ENCODE measurements around the gene PALM2AKAP2. TPM values are rescaled to one million over a fixed set of nuclear protein-coding genes. Genes with fewer than 3 reads are reported as not detected.

Gene PALM2AKAP2
- total and polyA plus RNA-seq, 9 of the 15 experiments (the other 6 are each of a cell fraction or from before 2014, with no cell fraction given): not detected

GRCh38 chr9:109769250-109769649, 10.7 kb upstream of the PALM2AKAP2 start:
- ChIA-PET CTCF (ENCODE audit: low intra/inter-chr PET ratio) (no interaction called here), POLR2A (no interaction called here)
- ATAC-seq (no peak), FAIRE-seq (no peak), DNase-seq (ENCODE audit: extremely low read depth in 1 of 4, low spot score in 3 of 4) (no peak)
- H3K27me3 ChIP-seq (ENCODE audit: control insufficient read depth in 2 of 2, insufficient read depth in 2 of 2, low read length in 2 of 2): no peaks in the 10 kb centered on the region
- 0% methylated on average over 2 of the region's 2 CpGs for WGBS (ENCODE audit: insufficient coverage, low coverage, missing lambda C conversion rate)
- no peaks in the 10 kb centered on the region for H3K9me3 ChIP-seq (replicated peaks; ENCODE audit: control insufficient read depth, insufficient read depth, low read depth, low read length)
- in situ Hi-C loops (cut with MboI) (no loop called here), intact Hi-C loops (cut with micrococcal nuclease) (no loop called here)
- no peak overlapping the region for H3K4me3 ChIP-seq
- no peak overlapping the region for H3K27ac ChIP-seq (ENCODE audit: extremely low read depth, low read depth, low read length)
- TF ChIP-seq CBFA2T3 (IDR thresholded peaks at IDR 0.05) (no peak), DACH1 (IDR thresholded peaks at IDR 0.05; ENCODE audit: partially characterized antibody) (no peak), ZNF395 (CRISPR knock-in tag; IDR thresholded peaks at IDR 0.05) (no peak), POLR2B (IDR thresholded peaks at IDR 0.05; ENCODE audit: low read depth, partially characterized antibody) (no peak), BACH1 (tag; IDR thresholded peaks at IDR 0.05) (no peak), ARHGAP35 (IDR thresholded peaks at IDR 0.05; ENCODE audit: partially characterized antibody) (no peak), PYGO2 (tag; IDR thresholded peaks at IDR 0.05) (no peak), RBFOX2 (IDR thresholded peaks at IDR 0.05; ENCODE audit: low read depth, low read length) (no peak), NR2C2 (CRISPR knock-in tag; IDR thresholded peaks at IDR 0.05) (no peak), NR2C2 (tag; IDR thresholded peaks at IDR 0.05) (no peak), RBM17 (IDR thresholded peaks at IDR 0.05; ENCODE audit: borderline replicate concordance, low read depth, low read length) (no peak)
- TF ChIP-seq, protein P1, sequence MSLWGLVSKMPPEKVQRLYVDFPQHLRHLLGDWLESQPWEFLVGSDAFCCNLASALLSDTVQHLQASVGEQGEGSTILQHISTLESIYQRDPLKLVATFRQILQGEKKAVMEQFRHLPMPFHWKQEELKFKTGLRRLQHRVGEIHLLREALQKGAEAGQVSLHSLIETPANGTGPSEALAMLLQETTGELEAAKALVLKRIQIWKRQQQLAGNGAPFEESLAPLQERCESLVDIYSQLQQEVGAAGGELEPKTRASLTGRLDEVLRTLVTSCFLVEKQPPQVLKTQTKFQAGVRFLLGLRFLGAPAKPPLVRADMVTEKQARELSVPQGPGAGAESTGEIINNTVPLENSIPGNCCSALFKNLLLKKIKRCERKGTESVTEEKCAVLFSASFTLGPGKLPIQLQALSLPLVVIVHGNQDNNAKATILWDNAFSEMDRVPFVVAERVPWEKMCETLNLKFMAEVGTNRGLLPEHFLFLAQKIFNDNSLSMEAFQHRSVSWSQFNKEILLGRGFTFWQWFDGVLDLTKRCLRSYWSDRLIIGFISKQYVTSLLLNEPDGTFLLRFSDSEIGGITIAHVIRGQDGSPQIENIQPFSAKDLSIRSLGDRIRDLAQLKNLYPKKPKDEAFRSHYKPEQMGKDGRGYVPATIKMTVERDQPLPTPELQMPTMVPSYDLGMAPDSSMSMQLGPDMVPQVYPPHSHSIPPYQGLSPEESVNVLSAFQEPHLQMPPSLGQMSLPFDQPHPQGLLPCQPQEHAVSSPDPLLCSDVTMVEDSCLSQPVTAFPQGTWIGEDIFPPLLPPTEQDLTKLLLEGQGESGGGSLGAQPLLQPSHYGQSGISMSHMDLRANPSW (CRISPR knock-in tag; IDR thresholded peaks at IDR 0.05): no peak
- H3K9me1 ChIP-seq (ENCODE audit: control insufficient read depth, insufficient read depth, low read length): no peaks in the 10 kb centered on the region
- H3K4me1 ChIP-seq (replicated peaks in 1 of 2; ENCODE audit: control insufficient read depth in 2 of 2, insufficient read depth in 2 of 2, low read length in 2 of 2): no peaks in the 10 kb centered on the region
- H2AFZ ChIP-seq (ENCODE audit: low read depth, low read length): no peak overlapping the region
- no peak overlapping the region for H3K9ac ChIP-seq (ENCODE audit: insufficient read depth in 1 of 2, low read depth in 2 of 2, low read length in 2 of 2)
- H4K20me1 ChIP-seq (replicated peaks; ENCODE audit: control insufficient read depth, insufficient read depth, low read length): no peaks in the 10 kb centered on the region
- BruUV-seq (replicated peaks): no TSS peak
- H3K79me2 ChIP-seq (ENCODE audit: control insufficient read depth, insufficient read depth, low read length): no peaks in the 10 kb centered on the region
- H3K36me3 ChIP-seq (ENCODE audit: control insufficient read depth, insufficient read depth, low read length): no peaks in the 10 kb centered on the region
- H3K4me2 ChIP-seq (ENCODE audit: insufficient read depth, low read length): no peak overlapping the region

Data from K562 (cell line).